CD4-positive, alpha-beta T cell treated with Interleukin-6 at 100 ng/mL for 8 hours (primary cell): ENCODE results near the gene GSTA2.
"Not testable (repeated sequence)": the region's sequence is repeated elsewhere in the genome, so short reads cannot be mapped to it uniquely, and the experiment has no call there.

Source experiments
- DNase-seq: peaks from one replicate; pipeline ENCODE4 v3.0.0-alpha.2; 2020; ENCODE audit warnings: mixed read lengths, low spot score

Gene GSTA2

GRCh38 chr6:52763322-52763916 lies at the start of gene GSTA2:
GSTA2 (minus strand) TSS chr6:52763475; CDS start chr6:52757947, 5,528 bp downstream.
- not testable (repeated sequence) for DNase-seq

DNA sequence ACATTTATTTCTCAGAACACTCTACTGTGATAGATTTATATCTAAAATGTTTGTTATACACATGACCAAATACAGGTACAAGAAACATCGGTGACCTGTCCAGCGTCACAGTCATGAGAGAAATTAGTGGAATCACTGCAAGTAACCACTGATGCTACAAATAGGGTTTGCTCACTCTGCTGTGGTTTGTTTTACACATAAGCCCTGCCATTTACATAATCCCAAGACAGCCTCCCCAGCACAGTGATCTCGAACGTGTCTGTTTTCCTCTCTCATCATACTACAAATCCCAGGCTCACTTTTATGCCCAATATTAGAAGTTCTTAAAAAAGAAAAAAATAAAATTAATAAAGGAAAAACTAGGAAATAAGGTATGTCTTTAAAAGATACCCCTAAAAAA lies 46.5 kb upstream of the GSTA2 start:
- DNase-seq = not testable (repeated sequence)

DNA sequence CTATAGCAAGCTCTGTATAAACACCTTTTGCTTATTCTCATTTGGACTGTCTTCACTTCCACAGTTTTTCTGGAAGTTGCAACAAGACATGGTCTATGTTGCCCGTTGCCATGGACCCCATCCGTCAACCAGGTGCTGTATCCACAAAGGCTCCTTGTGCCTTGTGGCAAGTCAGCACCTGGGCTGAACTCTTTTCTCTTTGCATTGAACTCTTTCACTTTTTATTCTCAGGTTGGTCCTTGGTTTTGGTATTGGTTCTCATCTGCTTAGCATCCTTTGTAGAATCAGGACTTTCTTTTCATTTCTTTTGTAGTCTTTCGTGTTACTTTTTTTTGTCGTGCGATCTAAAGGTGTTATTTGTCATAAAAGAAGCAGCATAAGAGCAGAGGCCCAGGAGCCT lies 45.4 kb upstream of the GSTA2 start:
- DNase-seq = no peak

DNA sequence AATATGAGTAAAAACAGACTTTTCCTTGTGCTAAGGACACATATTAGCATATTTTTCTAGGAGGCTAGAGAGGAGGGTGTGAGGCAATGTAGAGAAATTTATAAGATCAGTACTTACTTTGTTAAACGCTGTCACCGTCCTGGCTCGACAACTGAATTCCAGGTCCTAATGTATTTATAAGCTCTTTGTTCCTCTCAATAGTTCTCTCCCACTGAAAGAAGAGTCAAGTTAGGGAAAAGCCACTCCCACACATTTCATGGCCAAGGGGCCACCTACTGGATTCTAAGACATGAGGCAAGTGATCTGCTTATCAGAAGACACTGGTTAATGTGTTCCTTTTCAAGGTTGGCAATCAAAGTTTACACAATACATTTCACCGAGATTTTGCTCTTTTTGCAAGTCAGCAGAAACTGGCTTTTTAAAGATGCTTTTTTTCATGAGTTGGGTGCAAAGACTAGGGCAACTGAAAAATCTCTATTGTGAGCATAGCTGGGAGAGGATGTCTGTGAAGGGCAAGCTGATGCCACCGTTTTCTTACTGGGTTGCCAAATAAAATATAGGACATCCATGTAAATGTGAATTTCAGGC lies 40.5 kb upstream of the GSTA2 start, which contains the start of gene GSTA1:
GSTA1 (minus strand) TSS at position 149 of the 588 bp plus-strand sequence. CDS start 4,549 bp downstream, outside the sequence.
- not testable (repeated sequence) for DNase-seq

DNA sequence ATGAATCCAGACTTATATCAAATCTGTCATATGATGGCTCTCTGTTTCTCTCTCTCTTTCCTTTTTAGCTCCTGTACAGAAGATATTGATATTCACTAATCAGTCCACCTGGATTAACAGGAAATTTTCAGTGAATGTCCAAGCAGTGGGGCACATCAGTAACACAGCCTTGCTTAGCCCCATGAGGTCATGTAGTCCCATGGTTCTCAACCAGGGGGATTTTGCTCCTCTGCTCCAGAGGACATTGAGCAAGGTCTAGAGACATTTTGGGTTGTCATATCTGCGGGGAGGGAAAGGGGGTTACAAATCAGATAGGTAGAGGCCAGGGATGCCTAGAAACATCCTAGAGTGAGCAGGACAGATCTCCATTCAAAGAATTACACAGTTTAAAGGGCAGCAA lies 39.5 kb upstream of the GSTA2 start:
- DNase-seq = no peak

DNA sequence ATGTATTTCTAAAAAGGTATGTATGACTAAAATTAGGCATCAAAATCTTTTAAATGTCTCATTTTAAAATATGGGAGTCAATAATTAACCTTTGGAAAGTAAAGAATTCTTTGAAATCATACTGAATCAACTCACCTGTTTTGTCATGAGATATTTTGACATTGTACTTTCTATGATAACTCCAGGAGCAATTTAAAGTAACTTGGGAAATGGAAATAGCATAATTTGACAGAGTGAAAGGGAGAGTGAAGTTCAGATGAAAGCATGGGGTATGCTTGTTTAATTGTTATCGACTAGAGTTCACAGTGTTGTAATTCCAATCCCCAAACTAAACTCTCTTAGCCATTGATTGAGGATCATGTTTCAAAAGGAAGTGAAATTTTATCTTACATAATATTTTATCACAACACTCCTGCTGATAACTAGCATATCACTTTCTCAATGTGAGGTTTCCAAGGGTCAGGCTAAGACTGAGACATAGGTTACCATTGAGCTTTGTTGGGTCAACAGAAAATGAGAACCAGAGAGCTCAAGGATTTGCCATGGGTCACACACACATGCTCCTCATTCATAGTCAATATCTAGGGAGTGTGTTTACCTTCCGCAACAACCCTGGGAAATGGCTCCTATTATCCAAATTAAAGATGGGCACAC lies 38.0 kb upstream of the GSTA2 start:
- no peak for DNase-seq

DNA sequence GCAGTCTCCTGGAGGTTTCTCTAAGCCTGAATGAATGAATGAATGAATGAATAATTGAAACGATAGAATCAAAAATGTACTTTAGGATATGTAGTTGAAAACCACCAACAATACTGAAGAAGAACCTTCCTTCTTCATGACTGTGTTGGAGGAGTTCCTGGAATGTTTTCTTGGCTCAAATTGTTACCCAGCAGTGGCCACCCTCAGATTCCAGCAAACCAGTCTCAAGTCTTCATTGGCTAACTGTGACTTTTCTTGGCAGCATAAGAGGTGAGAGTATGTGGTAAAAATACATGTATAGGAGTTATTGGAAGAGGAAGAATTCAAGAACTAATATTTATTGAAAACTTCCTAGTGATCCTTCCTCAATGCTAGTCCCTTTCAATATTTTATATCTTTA lies 36.0 kb upstream of the GSTA2 start:
- not testable (repeated sequence) for DNase-seq

- not testable (repeated sequence) for DNase-seq
These were observed 31.1 kb upstream of the GSTA2 start for GRCh38 chr6:52794366-52794765.

GRCh38 chr6:52790861-52791260 lies 27.6 kb upstream of the GSTA2 start:
- no peak for DNase-seq

DNA sequence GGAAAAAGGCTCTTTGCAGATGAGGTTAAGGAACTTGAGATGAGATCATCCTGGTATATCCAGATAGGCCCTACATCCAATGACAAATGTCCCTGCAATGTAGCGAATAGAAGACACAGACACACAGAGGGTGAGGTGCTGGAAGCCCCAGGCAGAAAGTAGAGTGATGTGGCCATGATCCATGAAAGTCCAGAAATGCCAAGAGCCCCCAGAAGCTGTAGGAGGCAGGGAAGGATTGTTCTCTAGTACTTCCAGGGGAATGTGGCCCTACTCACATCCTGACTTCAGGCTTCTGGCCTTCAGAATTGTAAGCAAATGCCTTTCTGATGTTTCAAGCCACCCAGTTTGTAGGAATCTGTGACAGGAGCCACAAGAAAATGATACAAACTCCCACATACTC lies 26.4 kb upstream of the GSTA2 start:
- DNase-seq = not testable (repeated sequence)

DNA sequence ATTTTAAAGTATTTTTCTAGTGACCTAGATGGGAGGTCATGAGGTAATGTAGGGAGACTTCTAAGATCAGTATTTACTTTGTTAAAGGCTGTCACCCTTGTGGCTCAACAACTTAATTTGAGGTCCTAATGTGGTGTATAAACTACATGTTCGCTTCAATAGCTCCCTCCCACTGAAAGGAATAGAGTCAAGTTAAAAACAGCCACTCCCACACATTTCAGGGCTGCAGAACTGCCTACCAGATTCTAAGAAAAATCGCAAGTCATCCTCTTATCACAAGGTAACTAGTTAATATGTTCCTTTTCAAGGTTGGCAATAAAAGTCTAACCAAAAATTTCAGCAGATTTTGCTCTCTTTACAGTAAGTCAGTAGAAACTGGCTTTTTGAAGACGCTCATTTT lies 25.2 kb upstream of the GSTA2 start:
- no peak for DNase-seq

DNA sequence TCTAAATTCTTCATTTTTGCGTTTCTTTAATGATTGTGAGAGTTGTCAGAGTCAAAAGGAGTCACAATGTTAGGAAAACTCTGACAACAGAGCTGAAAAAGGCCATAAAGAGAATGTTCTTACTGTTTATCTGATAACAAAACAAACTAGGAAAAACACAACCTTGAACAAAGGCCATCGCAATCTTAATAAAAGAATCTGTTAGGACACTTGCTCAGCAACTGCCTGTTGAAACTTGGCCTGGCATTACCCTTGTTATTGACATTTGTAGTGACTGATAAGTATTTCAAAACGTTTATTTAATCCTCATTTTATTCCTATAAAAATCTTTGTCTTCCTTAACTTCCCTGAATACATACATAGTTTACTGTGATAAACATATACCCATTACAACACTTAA lies 24.6 kb upstream of the GSTA2 start:
- no peak for DNase-seq

GRCh38 chr6:52786249-52786956 lies 23.1 kb upstream of the GSTA2 start:
- DNase-seq = no peak

DNA sequence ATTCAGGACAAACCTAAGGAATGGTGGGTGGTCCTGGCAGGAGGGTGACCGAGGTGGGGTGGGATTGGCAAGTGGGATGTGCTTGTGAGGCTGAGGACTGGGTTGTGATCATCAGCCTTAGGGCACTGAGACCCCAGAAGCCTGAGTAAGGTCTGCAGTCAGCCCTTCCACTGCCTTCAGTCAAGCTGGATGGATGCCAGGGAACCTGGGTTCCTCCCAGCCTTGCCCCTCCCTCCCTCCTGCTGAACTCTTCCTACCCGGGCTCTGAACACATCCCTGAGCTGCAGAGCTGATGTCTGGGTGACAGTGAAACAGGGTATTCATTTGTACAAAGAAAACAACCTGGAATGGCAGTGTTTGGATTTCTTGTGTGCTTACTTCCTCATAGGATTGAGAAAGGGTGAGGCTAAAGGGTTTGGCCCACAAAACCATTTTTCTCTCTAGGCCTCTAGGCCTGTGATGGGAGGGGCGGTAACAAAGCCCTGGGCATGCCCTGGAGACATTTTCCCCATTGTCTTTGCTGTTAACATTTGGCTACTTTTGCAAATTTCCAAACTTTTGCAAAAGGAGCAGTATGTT lies 19.5 kb upstream of the GSTA2 start:
- not testable (repeated sequence) for DNase-seq

- not testable (repeated sequence) for DNase-seq
These were observed 18.9 kb upstream of the GSTA2 start for GRCh38 chr6:52782209-52782608.

DNA sequence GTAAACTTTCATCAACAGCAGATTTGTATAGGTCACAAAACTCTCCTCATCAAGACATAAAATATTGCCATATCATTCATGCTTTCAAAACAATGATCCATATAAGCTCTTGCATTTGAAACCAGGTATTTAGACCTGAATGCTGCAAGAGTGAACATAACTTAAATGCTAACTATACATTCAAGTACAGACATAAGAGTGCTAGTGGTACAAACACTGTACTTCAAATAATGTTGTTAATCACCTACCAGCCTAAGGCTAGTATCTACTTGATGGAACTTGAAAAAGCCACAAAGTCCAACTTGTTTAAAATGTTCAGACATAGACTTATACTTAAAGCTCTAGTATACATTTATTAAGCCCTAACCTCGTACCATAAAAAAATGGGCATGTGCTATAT lies 16.0 kb upstream of the GSTA2 start:
- no peak for DNase-seq

- not testable (repeated sequence) for DNase-seq
These were observed 13.6 kb upstream of the GSTA2 start for GRCh38 chr6:52776711-52777351.

- DNase-seq = not testable (repeated sequence)
These were observed 6.1 kb upstream of the GSTA2 start for GRCh38 chr6:52769399-52769798.

- not testable (repeated sequence) for DNase-seq
These were observed 4.4 kb upstream of the GSTA2 start for GRCh38 chr6:52767658-52768057.

DNA sequence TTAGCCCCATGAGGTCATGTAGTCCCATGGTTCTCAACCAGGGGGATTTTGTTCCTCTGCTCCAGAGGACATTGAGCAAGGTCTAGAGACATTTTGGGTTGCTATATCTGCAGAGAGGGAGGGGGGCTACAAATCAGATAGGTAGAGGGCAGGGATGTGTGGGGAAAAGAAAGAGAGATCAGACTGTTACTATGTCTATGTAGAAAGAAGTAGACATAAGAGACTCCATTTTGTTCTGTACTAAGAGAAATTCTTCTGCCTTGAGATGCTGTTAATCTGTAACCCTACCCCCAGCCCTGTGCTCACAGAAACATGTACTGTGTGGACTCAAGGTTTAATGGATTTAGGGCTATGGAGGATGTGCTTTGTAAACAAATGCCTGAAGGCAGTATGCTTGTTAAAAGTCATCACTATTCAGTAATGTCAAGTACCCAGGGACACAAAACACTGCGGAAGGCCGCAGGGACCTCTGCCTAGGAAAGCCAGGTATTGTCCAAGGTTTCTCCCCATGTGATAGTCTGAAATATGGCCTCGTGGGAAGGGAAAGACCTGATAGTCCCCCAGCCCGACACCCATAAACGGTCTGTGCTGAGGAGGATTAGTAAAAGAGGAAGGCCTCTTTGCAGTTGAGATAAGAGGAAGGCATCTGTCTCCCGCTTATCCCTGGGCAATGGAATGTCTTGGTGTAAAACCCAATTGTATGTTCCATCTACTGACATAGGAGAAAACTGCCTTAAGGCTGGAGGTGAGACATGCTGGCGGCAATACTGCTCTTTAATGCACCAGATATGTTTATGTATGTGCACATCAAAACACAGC lies 1.4 kb downstream of the GSTA2 start:
- not testable (repeated sequence) for DNase-seq
